Osteoblast (primary cell): ENCODE measurements around the gene HS1BP3. TPM values are rescaled to one million over a fixed set of nuclear protein-coding genes. Genes with fewer than 3 reads are reported as not detected.
A peak's percentile ranks its signal among the peaks of the same experiment; 100 is the strongest.

Experiments used
- DNase-seq: peaks from one replicate; pipeline ENCODE4 v3.0.0; 2011; ENCODE audit warnings: low spot score, mixed read lengths; ENCODE audit not compliant: insufficient read length; ENCODE audit errors: missing footprints
- H2AFZ ChIP-seq: 2 replicates; pipeline ENCODE4 v1.6.0; 2011; ENCODE audit warnings: mild to moderate bottlenecking, low read length
- H3K27ac ChIP-seq: 2 replicates; pipeline ENCODE4 v1.5.1; 2011; ENCODE audit warnings: mild to moderate bottlenecking, low read depth, low read length, moderate library complexity
- H3K27me3 ChIP-seq: 2 replicates; pipeline ENCODE4 v1.6.0; 2012; ENCODE audit warnings: mild to moderate bottlenecking, control low read depth, inconsistent platforms, low read length, moderate library complexity; ENCODE audit not compliant: insufficient read depth
- H3K36me3 ChIP-seq: 2 replicates; pipeline ENCODE4 v1.5.1; 2011; ENCODE audit warnings: mild to moderate bottlenecking, low read length, control low read depth, moderate library complexity; ENCODE audit not compliant: insufficient read depth
- H3K4me1 ChIP-seq: 2 replicates; pipeline ENCODE4 v1.5.1; 2011; ENCODE audit warnings: mild to moderate bottlenecking, low read length, control low read depth, moderate library complexity; ENCODE audit not compliant: insufficient read depth
- H3K4me2 ChIP-seq: 2 replicates; pipeline ENCODE4 v1.6.0; 2011; ENCODE audit warnings: mild to moderate bottlenecking, low read length; ENCODE audit not compliant: insufficient read depth
- H3K4me3 ChIP-seq: fragments of 200-600 bp; sonication (generic); 3 replicates; pipeline ENCODE4 v1.5.1; 2012; ENCODE audit warnings: mild to moderate bottlenecking, low read length, inconsistent platforms; ENCODE audit not compliant: insufficient read depth
- H3K79me2 ChIP-seq: 2 replicates; pipeline ENCODE4 v1.6.0; 2012; ENCODE audit warnings: mild to moderate bottlenecking, low read length, control low read depth, inconsistent platforms; ENCODE audit not compliant: insufficient read depth
- H3K9me3 ChIP-seq: 2 replicates; pipeline ENCODE4 v1.5.1; 2011; ENCODE audit warnings: low read depth, low read length, control low read depth
- H4K20me1 ChIP-seq: 2 replicates; pipeline ENCODE4 v1.6.0; 2012; ENCODE audit warnings: mild to moderate bottlenecking, low read length, control low read depth; ENCODE audit not compliant: insufficient read depth
- total RNA-seq: library from RNA; depleted of rRNA; stranded (reverse); fragments of >200 nt; gene quantifications from 2 replicates; pipeline ENCODE4 v1.2.3, GENCODE V29; 2012
- TF ChIP-seq, protein P1 (sequence below): IDR thresholded peaks from 2 replicates; pipeline ENCODE4 v1.5.1; 2011; ENCODE audit warnings: mild to moderate bottlenecking, low read depth, low read length, moderate library complexity; ENCODE audit errors: extremely low read depth

The HS1BP3 gene
- total RNA-seq, 1 donor: 47.8 TPM

DNA sequence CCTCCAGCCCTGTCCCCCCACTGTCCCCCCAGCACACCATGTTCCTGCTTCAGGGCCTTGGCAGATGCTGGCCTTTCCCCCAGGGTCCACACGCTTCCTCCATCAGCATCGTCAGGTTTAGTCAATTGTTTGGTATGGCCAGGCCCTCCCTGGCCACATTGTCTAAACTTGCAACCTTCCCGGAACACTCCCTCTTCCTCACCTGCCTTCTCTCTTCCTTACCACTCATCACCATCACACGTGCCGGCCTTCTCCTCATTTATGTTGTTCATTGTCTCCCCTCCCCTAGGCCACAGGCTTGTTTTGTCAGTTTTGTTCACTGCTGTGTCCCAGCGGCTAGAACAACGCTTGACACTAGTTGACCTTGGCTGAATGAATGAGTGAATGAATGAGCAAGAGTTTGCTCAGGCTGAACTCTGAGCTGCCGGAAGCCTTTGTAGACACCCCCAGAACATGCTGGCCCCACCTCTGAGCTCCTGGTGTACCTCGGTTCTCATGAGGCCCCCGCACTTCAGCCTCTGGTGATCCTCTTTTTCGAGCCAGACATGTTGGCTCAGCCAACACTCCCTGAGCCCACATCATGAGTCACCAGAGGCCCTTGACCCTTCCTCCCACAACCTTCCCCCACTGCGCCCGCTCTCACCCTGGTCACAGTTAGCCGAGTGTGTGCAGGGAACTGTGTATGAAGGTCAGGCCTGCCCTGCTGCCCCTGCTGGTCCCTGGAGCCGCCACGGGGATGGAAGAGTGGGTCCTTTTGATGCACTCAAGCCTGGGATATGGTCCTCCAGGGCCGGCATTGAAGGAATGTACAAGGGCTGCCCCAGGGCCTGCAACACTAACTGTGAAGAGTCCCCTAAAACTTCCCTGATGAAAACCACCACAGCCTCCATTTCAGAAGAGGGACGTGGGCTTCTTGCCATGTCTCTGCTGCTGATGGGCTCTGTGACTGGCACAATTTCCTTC is 57.5 kb downstream of the HS1BP3 start:
- TF ChIP-seq, protein P1, sequence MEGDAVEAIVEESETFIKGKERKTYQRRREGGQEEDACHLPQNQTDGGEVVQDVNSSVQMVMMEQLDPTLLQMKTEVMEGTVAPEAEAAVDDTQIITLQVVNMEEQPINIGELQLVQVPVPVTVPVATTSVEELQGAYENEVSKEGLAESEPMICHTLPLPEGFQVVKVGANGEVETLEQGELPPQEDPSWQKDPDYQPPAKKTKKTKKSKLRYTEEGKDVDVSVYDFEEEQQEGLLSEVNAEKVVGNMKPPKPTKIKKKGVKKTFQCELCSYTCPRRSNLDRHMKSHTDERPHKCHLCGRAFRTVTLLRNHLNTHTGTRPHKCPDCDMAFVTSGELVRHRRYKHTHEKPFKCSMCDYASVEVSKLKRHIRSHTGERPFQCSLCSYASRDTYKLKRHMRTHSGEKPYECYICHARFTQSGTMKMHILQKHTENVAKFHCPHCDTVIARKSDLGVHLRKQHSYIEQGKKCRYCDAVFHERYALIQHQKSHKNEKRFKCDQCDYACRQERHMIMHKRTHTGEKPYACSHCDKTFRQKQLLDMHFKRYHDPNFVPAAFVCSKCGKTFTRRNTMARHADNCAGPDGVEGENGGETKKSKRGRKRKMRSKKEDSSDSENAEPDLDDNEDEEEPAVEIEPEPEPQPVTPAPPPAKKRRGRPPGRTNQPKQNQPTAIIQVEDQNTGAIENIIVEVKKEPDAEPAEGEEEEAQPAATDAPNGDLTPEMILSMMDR: peak; percentile 16
- Histone ChIP-seq H3K9me3 (no peaks in the 10 kb centered on the region), H4K20me1 (no peaks in the 10 kb centered on the region), H3K4me2 (peak overlapping the region; percentile 25), H2AFZ (peak overlapping the region; percentile 82), H3K79me2 (no peaks in the 10 kb centered on the region), H3K27ac (peak overlapping the region; percentile 90), H3K4me3 (no peak overlapping the region), H3K36me3 (no peaks in the 10 kb centered on the region), H3K27me3 (no peaks in the 10 kb centered on the region), H3K4me1 (peaks cover 53% of the 10 kb centered on the region)
- peak; percentile 97 for DNase-seq

DNA sequence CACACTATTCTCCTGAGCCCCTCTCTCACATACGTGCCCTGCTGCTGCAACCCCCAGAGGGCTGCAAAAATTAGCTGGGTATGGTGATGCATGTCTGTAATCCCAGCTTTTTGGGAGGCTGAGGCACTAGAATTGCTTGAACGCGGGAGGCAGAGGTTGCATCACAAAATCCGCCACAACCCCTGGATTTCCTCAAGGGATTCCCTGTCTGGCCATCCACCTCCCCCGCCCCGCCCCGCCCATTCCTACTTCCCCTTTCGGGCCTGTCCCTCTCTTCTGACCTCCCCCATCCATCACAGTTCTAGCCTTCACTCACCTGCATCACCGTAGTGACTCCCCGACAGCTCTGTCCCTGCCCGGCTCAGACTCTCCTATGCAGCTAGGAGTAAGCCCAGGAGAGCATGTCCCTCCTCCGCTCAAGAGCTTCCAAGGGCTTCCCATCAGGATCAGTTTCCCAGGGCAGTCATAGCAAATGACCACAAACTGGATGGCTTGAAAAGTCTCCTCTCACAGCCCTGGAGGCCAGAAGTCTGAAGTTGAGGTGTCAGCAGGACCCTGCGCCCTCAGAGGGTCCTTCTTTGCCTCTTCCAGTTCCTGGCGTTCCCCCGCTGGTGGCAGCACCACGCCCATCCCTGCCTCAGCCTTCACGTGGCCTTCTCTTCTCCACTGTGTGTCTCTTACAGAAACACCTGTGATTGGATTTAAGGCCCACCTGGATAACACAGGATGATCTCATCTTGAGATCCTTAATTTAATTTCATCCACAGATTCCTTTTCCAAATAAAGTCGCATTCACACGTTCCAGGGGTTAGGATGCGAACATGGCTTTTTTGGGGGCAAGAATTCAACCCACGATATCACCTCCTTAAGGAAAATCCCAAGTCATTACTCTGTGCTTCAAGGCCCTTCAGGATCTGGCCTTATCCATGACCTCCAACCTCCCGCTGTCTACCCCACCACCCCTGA is 58.5 kb downstream of the HS1BP3 start:
- Histone ChIP-seq H3K27ac (peak overlapping the region; percentile 90), H3K4me3 (no peak overlapping the region), H2AFZ (no peak overlapping the region), H3K4me2 (no peak overlapping the region), H3K27me3 (no peaks in the 10 kb centered on the region), H3K9me3 (no peaks in the 10 kb centered on the region), H3K79me2 (no peaks in the 10 kb centered on the region), H3K36me3 (no peaks in the 10 kb centered on the region), H3K4me1 (peaks cover 53% of the 10 kb centered on the region), H4K20me1 (no peaks in the 10 kb centered on the region)
- DNase-seq: no peak
- TF ChIP-seq, protein P1: no peak

DNA sequence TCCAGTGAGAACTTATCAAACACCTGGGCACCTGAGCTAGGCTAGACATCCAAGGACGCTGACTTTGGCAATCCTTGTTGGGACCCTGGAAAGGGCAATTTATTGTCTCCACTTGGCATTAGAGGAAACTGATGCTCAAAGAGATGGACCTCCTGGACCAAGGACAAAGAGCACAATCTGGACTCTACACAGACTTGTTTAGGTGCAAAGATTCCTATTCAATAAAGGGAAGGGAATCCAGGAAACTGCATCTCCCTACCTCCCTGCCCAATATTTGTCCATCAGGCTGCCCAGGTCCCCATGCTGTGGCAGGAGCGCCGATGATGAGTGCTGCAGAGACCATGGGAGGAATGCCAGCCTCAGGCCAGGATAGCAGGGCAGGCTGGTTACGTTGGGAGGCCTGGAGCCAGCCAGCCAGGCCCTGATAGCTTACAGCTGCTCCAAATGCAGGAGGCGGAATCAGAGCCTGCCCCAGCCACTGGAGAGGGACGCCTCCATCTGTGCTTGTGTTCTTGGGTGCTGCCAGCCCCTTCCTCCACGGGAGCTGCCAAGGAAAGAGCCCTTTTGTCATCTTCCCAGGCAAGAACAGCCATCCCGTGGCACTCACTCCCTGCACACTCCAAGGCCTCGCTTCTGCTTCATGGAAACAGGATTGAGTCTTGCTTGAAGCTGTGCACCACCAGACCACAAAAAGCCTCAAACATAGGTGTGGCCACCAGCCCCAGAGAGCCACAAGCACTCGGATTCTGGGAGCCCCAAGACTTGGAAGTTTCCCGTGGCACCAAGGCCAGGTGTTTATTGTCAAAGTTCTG is 60.0 kb downstream of the HS1BP3 start:
- Histone ChIP-seq H3K4me2 (no peak overlapping the region), H4K20me1 (no peaks in the 10 kb centered on the region), H3K27me3 (no peaks in the 10 kb centered on the region), H3K27ac (peak overlapping the region; percentile 53), H3K4me3 (no peak overlapping the region), H3K4me1 (peaks cover 44% of the 10 kb centered on the region), H2AFZ (no peak overlapping the region), H3K9me3 (no peaks in the 10 kb centered on the region), H3K79me2 (no peaks in the 10 kb centered on the region), H3K36me3 (no peaks in the 10 kb centered on the region)
- TF ChIP-seq, protein P1: no peak
- no peak for DNase-seq
